SK-N-MC (cell line): ENCODE data around the gene RIOK2.

Experiments
- EZH2 ChIP-seq: fragments of 200-600 bp; sonication (generic); IDR thresholded peaks from one replicate; pipeline ENCODE4 v1.6.1; 2017; ENCODE audit warnings: antibody characterized with exemption
- FOXP2 ChIP-seq: optimal IDR thresholded peaks from 2 replicates; pipeline ENCODE3; 2011; ENCODE audit warnings: mild to moderate bottlenecking, moderate library complexity; ENCODE audit not compliant: insufficient read depth; ENCODE audit errors: extremely low read length, control extremely low read depth
- POLR2AphosphoS5 ChIP-seq: IDR thresholded peaks from 2 replicates; pipeline ENCODE4 v1.6.1; 2012; ENCODE audit warnings: mild to moderate bottlenecking, low read depth, low read length, borderline replicate concordance

GRCh38 chr5:97191893-97192292, 8.8 kb upstream of the RIOK2 start:
- TF ChIP-seq EZH2, result no peak
- TF ChIP-seq POLR2AphosphoS5, result no peak
- no peak for TF ChIP-seq FOXP2
